NCI-H82 (cell line): ENCODE data around the gene LRFN2.

Experiments used
- DNase-seq: peaks from one replicate; lab custom pipeline; 2025; lab: John Stamatoyannopoulos, UW

The LRFN2 gene

DNA sequence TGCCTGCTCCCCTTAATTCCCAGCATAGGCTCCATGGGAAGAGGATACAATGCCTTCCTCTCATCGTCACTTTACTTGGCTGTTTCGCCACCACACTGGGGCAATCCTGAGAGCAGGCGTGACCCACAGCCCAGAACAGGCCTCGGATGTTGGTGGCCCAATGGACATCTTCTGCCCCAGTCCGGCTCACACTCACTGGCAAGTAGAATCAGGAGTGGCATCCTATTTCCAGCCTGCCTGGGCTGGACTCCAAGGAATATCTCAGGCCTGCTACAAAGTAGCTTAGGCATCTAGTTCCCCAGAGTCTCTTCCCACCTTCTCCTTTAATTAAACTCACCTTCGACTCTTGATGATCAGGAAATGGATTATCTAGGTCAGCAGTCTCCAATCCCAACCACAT is 110.5 kb downstream of the LRFN2 start:
- DNase-seq: no peak

DNA sequence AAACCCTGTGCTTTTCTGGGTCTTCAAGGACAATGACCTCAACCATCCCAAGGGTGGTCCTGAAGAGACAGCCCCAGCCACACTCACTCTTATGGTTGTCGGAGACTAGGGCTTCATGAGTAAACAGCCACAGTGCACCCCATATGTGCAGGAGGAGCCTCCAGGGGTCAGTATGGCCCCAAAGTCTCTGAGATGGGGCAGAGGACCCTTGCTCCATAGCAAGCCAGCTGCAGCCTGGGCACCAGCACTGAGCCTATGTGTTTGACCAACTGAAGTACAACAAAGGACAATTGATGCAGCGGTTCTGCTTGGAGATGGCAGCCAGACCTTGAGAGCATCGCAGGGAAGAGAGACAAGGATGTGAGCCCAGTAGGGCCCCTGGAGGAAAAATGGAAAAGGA is 112.2 kb downstream of the LRFN2 start:
- peak; percentile 16 for DNase-seq

DNA sequence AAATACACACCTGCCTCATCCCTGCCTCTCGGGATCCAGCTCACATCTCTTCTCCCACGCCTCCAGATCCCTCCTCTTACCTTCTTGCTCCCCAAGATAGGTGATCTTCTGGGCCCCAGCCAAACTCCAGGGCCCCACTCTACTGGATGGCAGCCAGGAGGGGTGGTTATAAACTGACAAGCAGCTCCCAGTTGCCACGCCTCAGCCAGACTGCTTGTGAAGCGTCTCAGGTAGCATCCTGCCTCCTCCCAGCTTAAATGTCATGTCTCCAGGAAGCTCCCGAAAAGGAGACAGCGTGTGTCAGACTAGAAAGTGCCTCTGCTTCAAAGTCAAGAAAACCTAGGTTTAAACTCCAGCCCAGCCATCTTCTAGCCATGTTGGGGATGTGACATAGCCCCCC is 114.1 kb downstream of the LRFN2 start:
- DNase-seq: peak; percentile 45

DNA sequence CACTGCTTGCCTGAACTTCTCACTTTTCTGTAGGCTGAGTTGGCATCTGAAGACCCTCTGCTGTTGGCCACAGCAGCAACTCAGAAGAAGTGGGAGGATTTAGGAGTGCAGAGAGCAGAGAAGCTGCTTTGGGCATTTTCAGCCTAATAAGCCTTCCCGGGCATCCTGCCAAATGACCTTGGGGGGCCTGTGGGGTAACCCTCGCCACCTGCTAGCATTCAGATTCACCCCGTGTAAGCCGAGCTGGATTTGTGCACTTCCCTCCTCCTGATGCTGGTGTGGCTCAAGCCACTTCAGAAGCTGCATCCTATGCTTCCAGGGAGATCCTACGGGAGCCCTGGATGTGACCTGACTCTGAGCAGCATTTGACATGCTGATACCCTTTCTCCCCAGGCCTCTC is 114.8 kb downstream of the LRFN2 start:
- peak; percentile 95 for DNase-seq

DNA sequence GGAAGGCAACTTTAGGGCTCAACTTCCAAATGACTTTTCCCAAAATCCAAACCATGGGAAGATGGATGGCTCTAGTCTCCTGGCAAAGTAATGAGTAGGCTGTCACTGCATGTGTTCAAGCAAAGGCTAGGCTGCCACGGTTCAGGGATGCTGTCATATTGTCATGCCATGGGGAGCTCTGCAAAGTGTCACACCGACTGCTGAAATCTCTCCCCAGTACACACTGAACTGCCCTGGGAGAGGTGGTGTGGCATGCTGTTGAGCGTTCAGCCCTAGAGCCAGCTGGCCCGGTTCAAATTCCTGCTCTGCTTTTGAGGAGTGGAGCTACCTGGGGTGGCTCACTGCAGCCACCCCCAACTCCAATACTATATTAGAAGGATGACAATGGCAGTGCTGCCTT is 115.9 kb downstream of the LRFN2 start:
- no peak for DNase-seq

DNA sequence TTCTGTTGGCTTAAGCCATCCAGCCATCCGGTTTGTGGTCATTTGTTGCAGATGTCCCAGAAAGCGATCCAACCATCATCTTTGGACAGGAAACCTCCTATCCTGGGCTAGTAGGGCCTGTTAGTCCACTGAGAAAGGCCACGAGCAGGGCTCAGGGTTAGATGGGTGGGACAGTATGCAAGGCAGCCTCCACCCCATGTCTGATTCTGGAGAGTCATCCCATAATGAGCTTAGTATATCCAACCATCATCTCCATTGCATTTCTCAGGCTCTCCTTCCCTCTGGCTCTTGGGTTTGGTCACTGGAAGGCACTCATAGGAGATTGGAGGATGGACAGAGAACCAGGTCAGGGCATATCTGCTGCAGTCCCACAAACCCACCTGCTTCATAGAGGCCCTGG is 117.8 kb downstream of the LRFN2 start:
- DNase-seq: no peak

DNA sequence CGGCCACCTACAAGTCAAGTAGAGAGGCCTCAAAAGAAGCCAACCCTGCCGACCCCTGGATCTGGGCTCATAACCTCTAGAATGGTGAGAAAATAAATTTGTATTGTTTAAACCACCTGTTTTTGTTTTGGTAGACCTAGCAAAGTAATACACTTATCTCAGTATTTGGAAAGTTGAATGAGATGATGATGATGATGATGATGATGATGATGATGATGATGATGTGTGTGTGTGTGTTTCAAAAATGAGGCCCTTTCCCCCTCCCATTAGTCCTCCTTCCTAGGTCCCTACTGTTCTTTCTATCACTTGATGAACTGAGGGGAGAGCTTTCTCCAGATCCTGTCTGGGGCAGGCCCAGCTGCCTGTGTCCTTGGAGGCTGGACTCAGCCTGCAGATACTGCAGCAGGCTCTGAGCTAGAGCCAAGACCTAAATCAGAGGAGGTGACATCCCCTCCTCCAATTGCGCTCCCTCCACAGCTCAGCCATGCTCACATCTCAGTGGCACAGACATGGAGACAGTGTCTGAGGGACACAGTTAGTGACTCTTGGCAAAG is 120.1 kb downstream of the LRFN2 start:
- no peak for DNase-seq

DNA sequence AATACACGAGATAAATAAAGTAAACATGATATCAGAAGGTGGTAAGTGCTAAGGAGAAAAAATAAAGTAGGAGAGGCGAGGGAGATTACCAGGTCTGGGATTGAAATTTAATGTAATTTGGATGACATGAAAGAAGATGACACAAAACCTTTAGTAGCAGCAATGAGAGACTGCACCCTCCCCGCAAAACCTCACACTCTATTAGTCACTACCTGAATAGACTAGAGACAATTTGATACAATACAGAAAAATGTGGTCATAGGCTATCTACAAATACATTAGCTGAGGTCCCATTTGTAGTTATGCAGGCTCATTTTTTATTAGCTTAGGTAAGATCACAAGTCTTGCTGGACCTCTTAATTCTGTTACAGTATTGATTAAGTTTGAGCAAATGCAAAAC is 125.5 kb downstream of the LRFN2 start:
- no peak for DNase-seq

DNA sequence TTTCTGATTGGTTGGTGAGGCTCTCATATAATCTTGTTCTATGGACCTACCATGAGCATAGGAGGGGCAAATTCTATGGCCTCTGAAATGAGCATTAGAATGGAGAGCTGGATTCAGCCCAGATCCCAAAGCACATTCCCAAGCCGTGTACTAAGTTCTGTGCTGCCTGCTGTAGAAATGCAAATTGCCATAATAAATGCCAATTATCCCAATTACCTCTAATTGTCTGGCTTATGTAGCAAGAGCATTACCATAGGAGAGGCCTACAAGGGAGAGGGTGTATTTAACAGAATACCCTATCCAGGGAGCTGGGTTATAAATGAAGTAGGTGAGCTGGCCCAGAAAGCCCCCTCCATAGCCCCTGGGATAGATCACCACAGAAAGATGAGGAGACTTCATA is 126.8 kb downstream of the LRFN2 start:
- DNase-seq: peak; percentile 54

DNA sequence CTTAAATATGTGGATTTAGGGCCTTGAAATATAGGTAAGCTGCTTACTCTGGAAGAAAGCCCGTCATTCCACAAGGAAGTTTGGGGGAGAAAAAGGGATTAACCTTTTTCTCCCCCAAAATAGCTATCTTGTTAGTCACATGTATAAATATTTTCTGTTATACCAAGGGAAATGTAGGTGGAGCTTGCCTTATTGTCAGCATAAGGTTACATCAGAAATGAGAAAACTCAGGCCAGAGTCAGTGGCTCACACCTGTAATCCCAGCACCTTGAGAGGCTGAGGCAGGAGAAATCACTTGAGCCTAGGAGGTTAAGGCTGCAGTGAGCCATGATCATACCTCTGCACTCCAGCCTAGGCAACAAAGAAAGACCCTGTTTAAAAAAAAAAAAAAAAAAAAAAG is 129.9 kb downstream of the LRFN2 start:
- no peak for DNase-seq

DNA sequence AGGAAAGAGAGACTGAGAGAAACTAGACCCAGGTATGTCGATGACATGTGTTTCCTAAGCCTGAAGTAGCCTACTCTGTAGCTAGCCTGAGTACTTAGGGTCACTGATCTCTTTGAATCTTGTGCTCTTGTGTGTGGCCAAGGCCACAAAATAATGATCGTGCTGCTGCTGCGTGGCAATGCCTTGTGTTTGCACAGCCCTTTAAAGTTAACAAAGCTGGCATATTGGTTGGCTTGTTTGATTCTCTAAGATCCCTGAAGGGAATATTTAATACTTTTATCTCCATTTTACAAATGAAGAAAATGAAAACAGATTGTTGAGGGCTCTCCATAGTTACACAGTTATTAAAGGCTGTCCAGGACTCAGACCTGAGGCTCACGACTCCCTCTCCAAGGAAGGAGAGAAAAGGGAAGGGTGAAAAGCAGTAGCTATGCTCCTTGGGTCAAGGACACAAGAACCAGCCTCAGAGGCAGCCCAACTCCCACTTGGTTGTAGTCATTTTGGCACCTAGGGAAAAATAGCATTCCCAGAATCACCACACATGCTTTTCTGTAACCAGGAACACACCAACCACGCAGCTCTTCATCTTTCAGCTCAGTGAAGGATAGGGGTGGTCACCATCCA is 130.7 kb downstream of the LRFN2 start:
- DNase-seq: no peak

DNA sequence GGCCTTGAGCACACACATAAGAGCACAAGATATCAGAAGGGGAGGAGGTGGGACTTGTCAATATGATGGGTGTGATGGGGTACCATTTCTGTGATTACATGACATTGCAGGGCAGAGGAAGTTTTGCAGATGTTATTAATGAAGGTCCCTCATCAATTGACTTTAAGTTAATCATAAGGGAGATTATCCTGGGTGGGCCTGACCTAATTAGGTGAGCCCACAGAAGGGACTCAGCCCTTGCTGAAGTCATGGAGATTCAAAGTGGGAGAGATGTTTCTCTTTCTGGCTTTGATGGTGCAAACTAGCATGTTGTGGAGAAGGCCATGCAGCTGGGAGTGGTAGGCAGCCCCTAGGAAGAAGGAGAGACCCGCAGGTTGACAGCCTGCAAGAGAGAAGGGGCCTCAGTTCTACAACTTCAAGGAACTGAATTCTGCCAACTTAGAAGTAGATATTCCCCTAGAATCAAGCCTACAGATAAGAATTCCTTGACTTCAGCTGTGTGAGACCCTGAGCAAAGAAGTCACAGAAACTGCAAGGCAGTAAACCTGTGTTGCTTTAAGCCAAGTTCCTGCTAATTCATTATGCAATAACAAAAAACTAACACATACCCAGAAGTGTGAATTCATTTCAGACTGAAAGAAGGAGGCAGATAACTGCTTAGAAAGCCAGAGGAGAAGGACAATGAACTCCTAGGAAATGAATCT is 131.3 kb downstream of the LRFN2 start:
- no peak for DNase-seq

DNA sequence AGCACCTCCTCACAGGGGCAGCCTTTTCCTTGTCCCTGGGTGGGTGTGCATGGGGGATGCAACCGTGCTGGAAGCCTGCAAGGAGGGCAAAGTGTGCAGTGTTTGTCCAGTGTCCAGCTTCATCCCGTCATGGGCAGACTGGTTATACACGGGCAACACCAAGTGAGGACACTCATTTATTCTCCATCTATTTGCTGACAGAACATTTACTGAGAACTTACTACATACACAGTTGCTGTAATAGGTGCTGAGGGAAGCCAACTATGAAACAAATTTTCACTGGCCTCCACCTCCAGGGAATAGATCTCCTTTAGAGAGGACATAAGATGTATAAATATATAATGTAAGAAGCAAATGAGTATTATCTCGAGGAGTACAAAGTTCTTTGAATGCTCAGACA is 136.7 kb downstream of the LRFN2 start:
- no peak for DNase-seq

DNA sequence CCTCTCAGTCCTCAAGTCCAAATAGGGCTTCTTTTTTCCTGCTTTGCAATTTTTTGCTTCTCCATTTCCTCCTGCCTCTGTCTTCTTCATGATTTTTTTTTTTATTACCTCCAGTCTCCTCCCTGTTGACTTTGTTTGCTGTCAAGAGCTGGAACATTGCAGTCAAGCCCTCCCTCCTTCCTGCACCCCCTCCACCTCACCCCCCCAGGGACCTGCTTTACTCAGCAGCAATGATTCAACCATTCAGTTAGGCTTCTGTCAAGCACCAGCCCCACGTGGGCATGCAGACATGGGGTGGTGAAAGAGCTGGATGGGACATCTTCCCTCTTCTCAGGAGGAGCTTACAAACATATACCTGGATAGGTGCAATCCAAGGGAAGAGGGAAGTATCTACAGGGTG is 142.4 kb downstream of the LRFN2 start:
- peak; percentile 6 for DNase-seq

DNA sequence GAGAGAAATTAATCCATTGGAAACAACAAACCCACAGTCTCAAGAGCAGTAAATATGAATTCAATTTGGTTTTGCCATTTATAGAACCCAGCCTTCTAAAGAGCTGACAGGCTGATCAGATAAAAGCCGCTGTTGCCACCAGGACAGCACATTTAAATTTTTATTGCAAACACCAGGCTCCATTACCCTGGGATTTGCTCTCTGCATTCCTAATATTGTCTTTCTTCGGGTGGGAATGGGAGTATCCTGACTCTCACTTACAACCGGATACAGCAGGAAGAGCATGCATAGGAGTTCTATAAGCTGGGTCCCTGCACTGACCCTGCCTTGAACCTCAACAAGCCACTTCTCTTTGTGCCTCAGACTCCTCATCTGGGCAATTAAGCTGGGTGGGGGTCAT is 142.9 kb downstream of the LRFN2 start:
- no peak for DNase-seq

DNA sequence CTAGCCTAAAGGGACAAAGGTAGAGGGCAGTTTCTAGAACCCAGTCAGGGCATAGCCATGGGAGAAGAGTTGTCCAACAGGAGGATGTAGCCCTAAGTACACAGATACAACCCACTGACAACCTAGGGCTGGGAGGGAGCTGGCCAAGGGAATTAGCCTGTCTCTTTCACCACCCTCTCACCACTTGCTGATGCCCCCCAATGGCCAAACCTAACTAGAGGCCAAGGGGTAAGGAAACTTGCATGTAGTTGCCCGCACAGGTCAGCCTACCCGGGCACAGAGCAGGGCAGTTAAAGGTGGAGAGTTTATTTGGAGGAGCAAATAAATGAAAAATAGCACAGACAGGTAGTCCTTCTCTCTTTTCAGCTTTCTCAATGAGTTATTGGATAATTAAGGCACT is 143.3 kb downstream of the LRFN2 start:
- no peak for DNase-seq

DNA sequence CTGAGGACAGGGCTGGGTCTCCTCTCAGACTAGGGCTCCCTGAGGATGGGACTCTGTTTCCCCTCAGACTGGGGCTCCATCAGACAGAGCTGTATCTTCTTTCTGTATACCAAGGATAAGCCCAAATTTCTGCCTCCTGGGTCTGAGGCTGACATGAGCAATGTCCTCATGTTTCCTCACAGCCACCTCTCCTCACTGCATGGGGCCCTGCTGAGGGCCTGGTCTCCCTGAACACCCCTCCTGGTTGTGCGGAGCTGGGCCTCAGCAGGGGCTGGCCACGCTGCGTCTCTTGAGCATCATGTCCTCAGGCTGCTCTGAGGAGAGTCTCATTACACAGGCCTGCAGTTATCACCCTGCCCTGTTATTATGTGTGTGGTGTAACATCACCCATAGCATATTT is 144.6 kb downstream of the LRFN2 start:
- DNase-seq: no peak

DNA sequence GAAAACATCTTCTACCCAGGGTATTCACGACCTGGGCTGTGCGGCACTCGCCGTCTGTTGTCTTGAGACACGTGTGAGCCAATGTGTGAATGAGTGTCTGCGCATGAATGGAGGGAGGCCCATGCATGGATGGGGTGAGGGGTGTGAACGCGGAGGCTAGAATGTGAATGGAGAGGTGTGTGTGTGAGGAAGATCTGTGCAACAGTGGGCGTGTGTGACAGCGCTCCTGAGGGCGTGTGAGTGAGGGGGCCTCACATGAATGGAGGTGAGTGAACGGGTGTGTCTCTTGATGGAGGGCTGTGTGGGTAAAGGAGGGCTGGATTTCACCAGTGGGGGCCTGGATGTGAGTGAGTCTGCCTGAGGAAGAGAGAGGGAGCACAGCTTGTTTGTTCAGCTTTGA is 146.0 kb downstream of the LRFN2 start:
- no peak for DNase-seq

DNA sequence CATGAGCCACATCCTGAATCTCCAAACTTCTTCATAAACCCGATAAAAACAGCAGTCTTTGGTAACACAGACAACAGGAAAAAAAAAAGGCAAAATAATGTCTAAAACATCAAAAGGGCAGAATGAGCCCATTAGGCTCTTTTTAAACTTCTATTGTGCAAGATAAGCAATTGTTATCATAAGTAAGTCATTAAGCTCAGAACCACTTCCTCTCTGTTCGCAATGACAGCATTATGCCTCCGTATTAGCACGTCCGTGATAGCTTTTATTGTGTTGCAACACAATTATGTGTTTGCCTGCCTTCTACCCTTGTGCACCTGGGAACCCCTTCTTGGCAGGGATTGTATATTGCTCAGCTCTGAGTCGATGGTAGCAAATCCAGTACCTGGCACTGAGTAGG is 147.1 kb downstream of the LRFN2 start:
- no peak for DNase-seq

DNA sequence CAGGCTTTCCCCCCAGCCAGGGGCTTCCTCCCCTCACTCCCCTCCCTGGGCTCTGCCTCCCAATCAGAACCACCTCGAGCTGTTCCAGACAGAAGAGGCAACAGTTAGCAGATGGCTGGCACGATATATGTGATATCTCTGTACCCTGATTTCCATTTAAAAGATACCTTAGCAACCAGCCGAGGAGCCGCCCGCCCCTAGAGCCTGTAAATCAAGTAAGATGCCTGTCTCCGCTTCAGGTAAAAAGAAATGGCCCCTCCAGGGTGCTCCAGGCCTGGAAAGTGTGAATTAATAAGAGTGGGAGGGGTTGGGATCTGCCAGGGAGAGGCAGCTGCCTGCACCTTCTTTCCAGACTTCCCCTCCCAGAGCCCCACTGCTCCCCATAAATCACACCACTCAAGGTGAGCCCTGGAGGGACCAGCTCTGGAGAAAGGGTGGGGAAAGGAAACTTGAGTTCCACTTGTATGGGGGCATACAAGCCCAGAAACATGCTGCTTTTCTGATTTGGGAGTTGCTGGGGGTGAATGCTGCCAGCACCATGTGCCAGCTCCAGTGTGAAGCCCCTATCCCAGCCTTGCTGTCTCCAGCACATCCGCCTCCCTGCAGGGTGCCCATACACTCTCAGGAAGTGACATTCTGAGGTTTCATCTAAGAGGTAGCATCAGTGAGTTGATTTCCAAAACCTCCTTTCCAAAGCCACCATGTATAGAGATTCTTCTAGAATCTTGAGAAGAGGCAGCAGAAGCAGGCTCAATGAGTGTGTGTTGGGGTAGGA is 148.0 kb downstream of the LRFN2 start:
- no peak for DNase-seq

DNA sequence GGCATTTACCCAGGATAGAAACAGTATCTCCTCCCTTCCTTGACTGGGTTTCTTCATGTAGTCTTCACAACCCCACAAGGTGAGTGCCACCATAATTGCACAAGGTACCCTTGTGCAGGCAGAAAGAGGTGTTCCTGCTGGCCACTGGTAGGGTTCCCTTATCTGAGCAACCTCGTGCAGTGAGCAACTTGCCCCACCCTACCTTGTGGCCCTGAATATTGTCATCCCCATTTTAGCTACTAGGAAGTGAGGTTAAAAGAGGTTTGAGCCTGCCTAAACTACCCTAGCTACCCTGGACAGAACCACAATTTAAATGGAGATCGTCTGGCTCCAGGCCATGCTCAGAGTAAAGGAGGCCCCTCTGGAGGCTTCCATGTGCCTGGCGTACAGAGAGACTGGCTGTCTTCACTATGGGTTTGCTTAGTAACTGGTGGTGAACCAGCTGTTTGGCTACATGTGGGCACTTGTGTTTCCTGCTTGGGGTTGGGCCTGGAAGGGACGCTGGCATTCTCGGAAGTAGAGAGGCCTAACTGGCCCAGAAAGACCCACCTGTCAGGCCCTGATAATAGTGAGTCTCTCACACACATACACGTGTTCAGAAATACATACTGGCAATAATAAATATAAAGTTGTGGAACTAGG is 148.8 kb downstream of the LRFN2 start:
- DNase-seq: no peak

DNA sequence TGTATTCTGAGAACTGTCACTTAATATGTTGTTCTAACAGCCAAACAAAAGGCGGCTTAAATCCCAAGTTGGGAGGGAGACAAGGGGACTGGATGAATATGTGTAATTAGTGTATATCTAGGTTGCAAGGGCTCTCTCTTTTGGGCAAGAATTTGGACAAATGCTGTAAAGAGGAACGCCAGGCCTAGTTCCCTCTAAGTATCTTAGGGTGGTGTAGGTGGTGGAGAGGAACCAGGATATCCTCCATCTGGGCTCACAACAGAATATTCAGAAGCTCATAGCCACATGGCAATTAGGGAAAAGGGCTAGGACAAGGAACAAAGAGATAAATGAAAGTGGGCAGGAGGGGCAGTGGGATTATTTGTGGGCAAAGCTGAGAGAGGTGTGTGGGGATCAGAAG is 149.5 kb downstream of the LRFN2 start:
- peak; percentile 56 for DNase-seq
